ENCODE measurements around the gene WDR74. TPM values are rescaled to one million over a fixed set of nuclear protein-coding genes. Genes with fewer than 3 reads are reported as not detected.

WDR74 gene
- total RNA-seq, 1 donor from 2014 or later: 35.3 TPM

DNA sequence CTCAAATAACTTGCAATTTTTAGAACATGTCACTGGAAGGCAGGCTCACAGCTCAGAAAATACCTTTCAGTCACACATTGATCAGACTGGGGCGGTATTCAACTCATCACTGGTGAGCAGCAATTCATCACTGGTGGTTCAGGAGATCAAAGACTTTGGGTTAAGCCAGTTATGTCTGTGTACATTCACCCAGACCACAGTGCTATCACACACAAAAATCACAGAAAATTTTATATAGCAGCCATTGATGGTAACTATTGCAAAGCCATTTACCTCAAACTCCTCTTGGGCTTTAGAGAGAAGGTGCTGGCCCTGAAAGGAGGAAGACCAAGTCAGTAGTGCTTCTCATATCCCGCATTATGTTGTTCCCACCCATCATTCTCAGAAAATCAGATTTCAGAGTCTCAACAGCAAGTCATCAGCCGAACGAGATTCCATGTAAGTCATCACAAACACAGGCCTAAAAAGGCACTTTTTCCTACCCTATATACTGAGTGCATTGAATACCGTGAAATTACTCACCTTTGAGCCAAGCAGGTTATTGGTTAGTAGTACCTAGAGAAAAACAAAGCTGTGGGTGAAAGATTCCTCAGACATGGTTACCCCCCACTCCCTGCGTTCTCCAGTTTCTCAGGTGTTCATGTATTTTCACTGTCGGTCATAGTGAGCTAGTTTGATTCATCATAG is 14.0 kb upstream of the WDR74 start:
- TF ChIP-seq CTCF (IDR thresholded peaks at IDR 0.05): no peak
- no peak for DNase-seq
- intact Hi-C loops (cut with DNase I): no loop called here
- Histone ChIP-seq H3K9me3 (no peaks in the 10 kb centered on the region), H3K27ac (no peak overlapping the region), H3K4me3 (peak overlapping the region; percentile 69), H3K4me1 (peaks cover 33% of the 10 kb centered on the region), H3K36me3 (peaks cover 28% of the 10 kb centered on the region), H3K27me3 (ENCODE audit: low read depth) (no peaks in the 10 kb centered on the region)
- no peak for ATAC-seq

DNA sequence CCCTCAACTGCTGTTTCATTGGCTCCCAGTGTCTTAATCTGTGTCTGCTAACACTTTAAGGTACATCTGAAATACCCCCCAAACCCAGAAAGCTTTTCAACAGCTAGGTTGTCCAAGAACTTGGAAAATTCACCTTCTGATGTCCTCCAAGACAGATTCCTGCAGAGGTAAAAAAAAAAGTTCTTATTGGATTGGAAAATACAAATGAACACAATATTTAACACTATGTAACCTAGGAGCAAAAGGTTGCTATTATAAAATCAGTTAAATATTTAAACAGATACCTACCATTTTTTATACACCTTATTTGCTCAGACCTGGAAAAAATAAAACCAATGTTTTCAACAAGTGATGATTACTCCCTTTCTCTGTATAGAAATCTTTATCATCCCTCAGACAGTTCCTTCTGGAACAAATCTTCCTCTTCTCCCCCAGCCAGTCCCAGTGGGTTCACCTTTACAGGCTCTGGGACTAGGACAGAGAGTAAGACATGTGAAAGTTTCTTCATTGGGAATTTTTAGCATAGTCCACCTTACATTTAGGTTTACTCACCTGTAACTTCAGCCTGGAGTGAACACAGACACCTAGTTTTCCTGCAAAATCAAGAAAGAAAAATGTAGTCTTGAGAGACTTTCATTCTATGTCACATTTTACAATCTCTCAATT is 13.3 kb upstream of the WDR74 start:
- no peak for TF ChIP-seq CTCF (IDR thresholded peaks at IDR 0.05)
- Histone ChIP-seq H3K4me3 (no peak overlapping the region), H3K4me1 (peaks cover 33% of the 10 kb centered on the region), H3K27ac (no peak overlapping the region), H3K27me3 (ENCODE audit: low read depth) (no peaks in the 10 kb centered on the region), H3K9me3 (no peaks in the 10 kb centered on the region), H3K36me3 (peaks cover 28% of the 10 kb centered on the region)
- intact Hi-C loops (cut with DNase I): no loop called here
- DNase-seq (no peak), ATAC-seq (no peak)

- no peak overlapping the region for H3K27ac ChIP-seq
- intact Hi-C loops (cut with DNase I): no loop called here
- no peaks in the 10 kb centered on the region for H3K27me3 ChIP-seq (ENCODE audit: low read depth)
- DNase-seq (no peak), ATAC-seq (no peak)
- no peak for TF ChIP-seq CTCF (IDR thresholded peaks at IDR 0.05)
- H3K4me1 ChIP-seq: peaks cover 33% of the 10 kb centered on the region
- H3K36me3 ChIP-seq: peaks cover 28% of the 10 kb centered on the region
- H3K9me3 ChIP-seq: no peaks in the 10 kb centered on the region
- no peak overlapping the region for H3K4me3 ChIP-seq
Observed at GRCh38 chr11:62851807-62852522, 12.6 kb upstream of the WDR74 start.

DNA sequence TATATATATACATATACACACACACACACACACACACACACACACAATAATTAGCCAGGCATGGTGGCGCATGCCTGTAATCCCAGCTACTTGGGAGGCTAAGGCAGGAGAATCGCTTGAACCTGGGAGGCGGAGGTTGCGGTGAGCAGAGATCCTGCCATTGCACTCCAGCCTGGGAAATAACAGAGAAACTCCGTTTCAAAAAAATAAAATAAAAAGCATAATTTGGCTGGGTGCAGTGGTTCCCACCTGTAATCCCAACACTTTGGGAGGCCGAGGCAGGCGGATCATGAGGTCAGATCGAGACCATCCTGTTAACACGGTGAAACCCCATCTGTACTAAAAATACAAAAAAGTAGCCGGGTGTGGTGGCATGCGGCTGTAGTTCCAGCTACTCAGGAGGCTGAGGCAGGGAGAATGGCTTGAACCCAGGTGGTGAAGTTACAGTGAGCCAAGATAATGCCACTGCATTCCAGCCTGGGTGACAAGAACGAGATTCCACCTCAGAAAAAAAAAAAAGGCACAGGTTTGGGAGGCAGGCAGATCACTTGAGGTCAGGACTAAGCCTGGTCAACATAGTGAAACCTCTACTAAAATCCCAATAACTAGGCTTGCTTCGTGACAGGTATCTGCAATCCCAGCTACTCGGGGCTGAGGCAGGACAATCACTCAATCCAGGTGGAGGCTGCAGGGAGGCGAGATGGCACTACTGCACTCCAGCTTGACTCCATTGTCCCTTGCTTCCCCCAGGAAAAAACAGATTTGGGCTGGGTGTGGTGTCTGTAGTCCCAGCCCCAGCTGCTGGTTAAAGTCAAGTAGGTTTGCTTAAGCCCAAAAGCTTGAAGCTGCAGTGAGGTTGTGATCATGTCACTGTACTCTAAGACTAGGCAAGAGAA is 11.8 kb upstream of the WDR74 start:
- H3K4me1 ChIP-seq: peaks cover 27% of the 10 kb centered on the region
- TF ChIP-seq CTCF (IDR thresholded peaks at IDR 0.05): no peak
- no peaks in the 10 kb centered on the region for H3K27me3 ChIP-seq (ENCODE audit: low read depth)
- ATAC-seq (no peak), DNase-seq (no peak)
- intact Hi-C loops (cut with DNase I): no loop called here
- no peaks in the 10 kb centered on the region for H3K9me3 ChIP-seq
- H3K36me3 ChIP-seq: peaks cover 28% of the 10 kb centered on the region
- no peak overlapping the region for H3K27ac ChIP-seq
- no peak overlapping the region for H3K4me3 ChIP-seq

DNA sequence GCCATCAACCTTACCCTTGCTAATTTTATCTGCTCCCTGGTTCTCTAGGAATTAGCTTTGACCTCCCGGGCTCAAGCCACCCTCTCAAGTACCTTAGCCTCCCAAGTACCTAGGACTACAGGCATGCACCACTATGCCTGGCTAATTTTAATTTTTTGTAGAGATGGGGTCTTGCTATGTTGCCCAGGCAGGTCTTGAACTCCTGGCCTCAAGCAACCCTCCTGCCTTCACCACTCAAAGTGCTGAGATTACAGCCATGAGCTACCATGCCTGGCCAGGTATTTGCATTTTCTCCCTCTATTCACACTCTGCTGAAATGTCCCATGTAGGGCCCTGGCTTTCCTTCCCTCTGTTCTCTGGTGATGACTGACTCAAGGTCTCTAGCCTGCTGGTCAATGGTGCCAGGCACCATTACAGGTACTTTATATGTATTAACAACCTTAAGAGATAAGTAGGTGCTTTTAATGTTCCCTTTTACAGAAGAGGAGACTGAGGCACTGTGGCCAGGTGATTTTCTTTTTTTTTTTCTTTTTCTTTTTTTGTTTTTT is 8.5 kb upstream of the WDR74 start:
- DNase-seq: no peak
- Histone ChIP-seq H3K27me3 (ENCODE audit: low read depth) (no peaks in the 10 kb centered on the region), H3K36me3 (peaks cover 13% of the 10 kb centered on the region), H3K9me3 (no peaks in the 10 kb centered on the region), H3K27ac (no peak overlapping the region), H3K4me1 (peaks cover 5% of the 10 kb centered on the region), H3K4me3 (no peak overlapping the region)
- no peak for TF ChIP-seq CTCF (IDR thresholded peaks at IDR 0.05)
- intact Hi-C loops (cut with DNase I): no loop called here
- ATAC-seq: no peak

Measured in lower lobe of right lung (tissue), 2 donors.